ENCODE results near the gene PLEKHA4.
A peak's percentile ranks its signal among the peaks of the same experiment; 100 is the strongest.
"Not testable (repeated sequence)": the region's sequence is repeated elsewhere in the genome, so short reads cannot be mapped to it uniquely, and the experiment has no call there.

Gene PLEKHA4

DNA sequence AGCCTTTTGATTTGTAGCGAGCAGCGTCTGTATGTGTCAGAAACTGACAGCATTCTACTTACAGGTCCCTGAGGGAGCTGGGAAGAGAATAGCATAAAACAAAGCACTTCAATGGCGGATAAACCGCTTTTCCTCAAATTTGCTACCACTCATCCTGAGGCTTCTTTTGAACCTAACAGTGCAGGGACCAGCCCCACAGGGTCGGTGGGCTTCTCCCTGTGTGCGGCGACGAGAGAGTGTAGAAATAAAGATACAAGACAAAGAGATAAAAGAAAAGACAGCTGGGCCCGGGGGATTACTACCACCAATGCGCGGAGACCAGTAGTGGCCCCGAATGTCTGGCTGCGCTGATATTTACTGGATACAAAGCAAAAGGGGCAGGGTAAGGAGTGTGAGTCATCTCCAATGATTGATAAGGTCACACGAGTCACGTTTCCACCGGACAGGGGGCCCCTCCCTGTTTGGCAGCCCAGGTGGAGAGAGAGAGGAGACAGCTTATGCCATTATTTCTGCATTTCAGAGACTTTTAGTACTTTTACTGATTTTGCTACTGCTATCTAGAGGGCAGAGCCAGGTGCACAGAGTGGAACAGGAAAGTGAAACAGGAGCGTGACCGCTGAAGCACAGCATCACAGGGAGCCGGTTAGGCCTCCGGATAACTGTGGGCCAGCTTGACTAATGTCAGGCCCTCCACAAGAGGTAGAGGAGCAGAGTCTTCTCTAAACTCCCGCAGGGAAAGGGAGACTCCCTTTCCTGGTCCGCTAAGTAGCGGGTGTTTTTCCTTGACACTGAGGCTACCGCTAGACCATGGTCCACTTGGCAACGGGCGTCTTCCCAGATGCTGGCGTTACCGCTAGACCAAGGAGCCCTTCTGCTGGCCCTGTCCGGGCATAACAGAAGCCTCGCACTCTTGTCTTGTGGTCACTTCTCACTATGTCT lies 7.9 kb upstream of the PLEKHA4 start:
- peak; percentile 68 for FAIRE-seq
- TF ChIP-seq POU2F2 (IDR thresholded peaks at IDR 0.05; ENCODE audit: low read depth, low read length) (0 out of 2 replicates have a peak, but pooled peaks have one; percentile 19), POLR2AphosphoS5 (IDR thresholded peaks at IDR 0.05; ENCODE audit: low read depth, low read length) (peak; percentile 62; the same call in 1 of the 2 replicates), POLR2A (IDR thresholded peaks at IDR 0.05; ENCODE audit: low read depth, low read length) (peak; percentile 64), PAX5 (IDR thresholded peaks at IDR 0.05; ENCODE audit: insufficient read depth, low read length, severe bottlenecking) (peak; percentile 72)
- not testable (repeated sequence) for DNase-seq (ENCODE audit: insufficient read length, low spot score)

DNA sequence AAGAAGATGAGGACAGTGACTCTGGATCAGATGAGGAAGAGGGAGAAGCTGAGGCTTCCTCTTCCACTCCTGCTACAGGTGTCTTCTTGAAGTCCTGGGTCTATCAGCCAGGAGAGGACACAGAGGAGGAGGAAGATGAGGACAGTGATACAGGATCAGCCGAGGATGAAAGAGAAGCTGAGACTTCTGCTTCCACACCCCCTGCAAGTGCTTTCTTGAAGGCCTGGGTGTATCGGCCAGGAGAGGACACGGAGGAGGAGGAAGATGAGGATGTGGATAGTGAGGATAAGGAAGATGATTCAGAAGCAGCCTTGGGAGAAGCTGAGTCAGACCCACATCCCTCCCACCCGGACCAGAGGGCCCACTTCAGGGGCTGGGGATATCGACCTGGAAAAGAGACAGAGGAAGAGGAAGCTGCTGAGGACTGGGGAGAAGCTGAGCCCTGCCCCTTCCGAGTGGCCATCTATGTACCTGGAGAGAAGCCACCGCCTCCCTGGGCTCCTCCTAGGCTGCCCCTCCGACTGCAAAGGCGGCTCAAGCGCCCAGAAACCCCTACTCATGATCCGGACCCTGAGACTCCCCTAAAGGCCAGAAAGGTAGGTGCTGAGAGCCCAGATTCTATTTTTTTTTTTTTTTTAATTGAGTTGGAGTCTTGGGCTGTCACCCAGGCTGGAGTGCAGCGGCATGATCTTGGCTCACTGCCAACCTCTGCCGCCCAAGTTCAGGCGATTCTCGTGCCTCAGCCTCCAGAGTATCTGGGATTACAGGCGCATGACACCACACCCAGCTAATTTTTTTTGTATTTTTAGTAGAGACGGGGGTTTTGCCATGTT lies 6.1 kb upstream of the PLEKHA4 start:
- TF ChIP-seq SPI1 (IDR thresholded peaks at IDR 0.05; ENCODE audit: low read depth, low read length) (no peak), POU2F2 (IDR thresholded peaks at IDR 0.05; ENCODE audit: low read depth, low read length) (no peak), PAX5 (IDR thresholded peaks at IDR 0.05; ENCODE audit: insufficient read depth, low read length, severe bottlenecking) (no peak), POLR2AphosphoS5 (IDR thresholded peaks at IDR 0.05; ENCODE audit: low read depth, low read length) (no peak; the same call in 1 of the 2 replicates), TAF1 (IDR thresholded peaks at IDR 0.05; ENCODE audit: low read depth, low read length) (no peak), POLR2A (IDR thresholded peaks at IDR 0.05; ENCODE audit: low read depth, low read length) (no peak)
- DNase-seq (ENCODE audit: insufficient read length, low spot score) (no peak), FAIRE-seq (no peak)

DNA sequence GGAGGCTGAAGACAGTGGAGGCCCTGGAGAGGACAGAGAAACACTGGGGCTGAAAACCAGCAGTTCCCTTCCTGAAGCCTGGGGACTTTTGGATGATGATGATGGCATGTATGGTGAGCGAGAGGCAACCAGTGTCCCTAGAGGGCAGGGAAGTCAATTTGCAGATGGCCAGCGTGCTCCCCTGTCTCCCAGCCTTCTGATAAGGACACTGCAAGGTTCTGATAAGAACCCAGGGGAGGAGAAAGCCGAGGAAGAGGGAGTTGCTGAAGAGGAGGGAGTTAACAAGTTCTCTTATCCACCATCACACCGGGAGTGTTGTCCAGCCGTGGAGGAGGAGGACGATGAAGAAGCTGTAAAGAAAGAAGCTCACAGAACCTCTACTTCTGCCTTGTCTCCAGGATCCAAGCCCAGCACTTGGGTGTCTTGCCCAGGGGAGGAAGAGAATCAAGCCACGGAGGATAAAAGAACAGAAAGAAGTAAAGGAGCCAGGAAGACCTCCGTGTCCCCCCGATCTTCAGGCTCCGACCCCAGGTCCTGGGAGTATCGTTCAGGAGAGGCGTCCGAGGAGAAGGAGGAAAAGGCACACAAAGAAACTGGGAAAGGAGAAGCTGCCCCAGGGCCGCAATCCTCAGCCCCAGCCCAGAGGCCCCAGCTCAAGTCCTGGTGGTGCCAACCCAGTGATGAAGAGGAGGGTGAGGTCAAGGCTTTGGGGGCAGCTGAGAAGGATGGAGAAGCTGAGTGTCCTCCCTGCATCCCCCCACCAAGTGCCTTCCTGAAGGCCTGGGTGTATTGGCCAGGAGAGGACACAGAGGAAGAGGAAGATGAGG lies 5.3 kb upstream of the PLEKHA4 start:
- no peak for DNase-seq (ENCODE audit: insufficient read length, low spot score)
- TF ChIP-seq POLR2AphosphoS5 (IDR thresholded peaks at IDR 0.05; ENCODE audit: low read depth, low read length), result no peak; the same call in 1 of the 2 replicates
- TF ChIP-seq POU2F2 (IDR thresholded peaks at IDR 0.05; ENCODE audit: low read depth, low read length), result no peak
- TF ChIP-seq TAF1 (IDR thresholded peaks at IDR 0.05; ENCODE audit: low read depth, low read length), result no peak; the same call in 1 of the 2 replicates
- TF ChIP-seq SPI1 (IDR thresholded peaks at IDR 0.05; ENCODE audit: low read depth, low read length), result no peak
- TF ChIP-seq PAX5 (IDR thresholded peaks at IDR 0.05; ENCODE audit: insufficient read depth, low read length, severe bottlenecking), result no peak
- no peak; the same call in 1 of the 2 replicates for TF ChIP-seq POLR2A (IDR thresholded peaks at IDR 0.05; ENCODE audit: low read depth, low read length)
- no peak for FAIRE-seq

DNA sequence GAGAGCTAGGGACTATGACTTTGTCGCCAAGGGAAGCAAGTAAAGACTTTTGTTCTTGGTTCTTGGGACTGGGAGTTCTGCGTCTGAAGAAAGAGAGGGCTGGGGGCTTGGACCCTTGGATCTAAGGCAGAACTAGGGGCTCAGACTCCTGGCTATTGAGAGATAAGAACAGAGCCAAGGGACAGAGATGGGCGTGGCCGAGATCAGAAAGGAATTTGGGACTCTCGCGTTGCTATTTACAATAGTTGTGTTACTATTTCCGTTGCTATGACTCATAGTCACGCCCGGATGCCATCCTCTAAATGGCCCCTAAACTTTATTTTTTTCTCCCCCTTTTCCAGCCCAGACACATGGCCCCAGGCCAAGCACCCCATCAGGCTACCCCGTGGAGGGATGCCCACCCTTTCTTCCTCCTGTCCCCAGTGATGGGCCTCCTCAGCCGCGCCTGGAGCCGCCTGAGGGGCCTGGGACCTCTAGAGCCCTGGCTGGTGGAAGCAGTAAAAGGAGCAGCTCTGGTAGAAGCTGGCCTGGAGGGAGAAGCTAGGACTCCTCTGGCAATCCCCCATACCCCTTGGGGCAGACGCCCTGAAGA lies 4.6 kb upstream of the PLEKHA4 start:
- TF ChIP-seq POLR2AphosphoS5 (IDR thresholded peaks at IDR 0.05; ENCODE audit: low read depth, low read length) (no peak), POLR2A (IDR thresholded peaks at IDR 0.05; ENCODE audit: low read depth, low read length) (peak; percentile 17), TAF1 (IDR thresholded peaks at IDR 0.05; ENCODE audit: low read depth, low read length) (peak; percentile 17; the same call in 1 of the 2 replicates), POU2F2 (IDR thresholded peaks at IDR 0.05; ENCODE audit: low read depth, low read length) (no peak), PAX5 (IDR thresholded peaks at IDR 0.05; ENCODE audit: insufficient read depth, low read length, severe bottlenecking) (peak; percentile 80), SPI1 (IDR thresholded peaks at IDR 0.05; ENCODE audit: low read depth, low read length) (no peak)
- no peak for FAIRE-seq

DNA sequence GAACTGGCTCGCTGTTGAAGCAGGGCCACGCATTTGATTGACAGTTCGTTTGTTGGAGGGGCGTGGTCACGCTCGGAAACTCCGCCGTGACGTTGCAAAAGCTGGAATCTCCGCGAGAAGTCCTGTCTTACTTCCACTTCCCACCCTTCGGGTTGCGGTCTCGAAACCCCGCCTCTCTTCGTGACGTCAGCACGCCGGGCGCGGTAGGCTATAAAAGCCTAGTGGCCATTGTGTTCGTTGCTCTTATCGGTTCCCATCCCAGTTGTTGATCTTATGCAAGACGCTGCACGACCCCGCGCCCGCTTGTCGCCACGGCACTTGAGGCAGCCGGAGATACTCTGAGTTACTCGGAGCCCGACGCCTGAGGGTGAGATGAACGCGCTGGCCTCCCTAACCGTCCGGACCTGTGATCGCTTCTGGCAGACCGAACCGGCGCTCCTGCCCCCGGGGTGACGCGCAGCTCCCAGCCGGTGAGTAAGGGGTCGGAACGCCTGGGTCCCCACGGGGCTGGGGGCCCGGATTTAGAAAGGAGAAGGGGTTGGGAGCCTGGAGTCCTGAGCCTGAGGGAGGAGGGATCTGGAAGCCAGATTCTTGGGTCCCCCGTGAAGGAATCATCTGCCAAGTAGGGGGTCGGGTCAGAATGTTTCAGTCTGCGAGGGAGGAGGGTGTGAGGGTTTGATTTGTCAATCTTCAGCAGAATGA lies 3.9 kb upstream of the PLEKHA4 start, which contains the start of gene PPP1R15A:
Gene PPP1R15A (plus strand): TSS at position 240 of the 702 bp plus-strand sequence. CDS start 813 bp downstream, outside the sequence.
- DNase-seq (ENCODE audit: insufficient read length, low spot score), result peak; percentile 86
- peak; percentile 97 for FAIRE-seq
- peak; percentile 69 for TF ChIP-seq PAX5 (IDR thresholded peaks at IDR 0.05; ENCODE audit: insufficient read depth, low read length, severe bottlenecking)
- peak; percentile 92 for TF ChIP-seq POU2F2 (IDR thresholded peaks at IDR 0.05; ENCODE audit: low read depth, low read length)
- peak; percentile 84 for TF ChIP-seq SPI1 (IDR thresholded peaks at IDR 0.05; ENCODE audit: low read depth, low read length)
- peak; percentile 100 for TF ChIP-seq POLR2AphosphoS5 (IDR thresholded peaks at IDR 0.05; ENCODE audit: low read depth, low read length)
- peak; percentile 100 for TF ChIP-seq POLR2A (IDR thresholded peaks at IDR 0.05; ENCODE audit: low read depth, low read length)
- peak; percentile 95 for TF ChIP-seq TAF1 (IDR thresholded peaks at IDR 0.05; ENCODE audit: low read depth, low read length)

More for the DNA sequence above, 4.6 kb upstream of the PLEKHA4 start:
- peak; percentile 47 for DNase-seq (ENCODE audit: insufficient read length, low spot score)

DNA sequence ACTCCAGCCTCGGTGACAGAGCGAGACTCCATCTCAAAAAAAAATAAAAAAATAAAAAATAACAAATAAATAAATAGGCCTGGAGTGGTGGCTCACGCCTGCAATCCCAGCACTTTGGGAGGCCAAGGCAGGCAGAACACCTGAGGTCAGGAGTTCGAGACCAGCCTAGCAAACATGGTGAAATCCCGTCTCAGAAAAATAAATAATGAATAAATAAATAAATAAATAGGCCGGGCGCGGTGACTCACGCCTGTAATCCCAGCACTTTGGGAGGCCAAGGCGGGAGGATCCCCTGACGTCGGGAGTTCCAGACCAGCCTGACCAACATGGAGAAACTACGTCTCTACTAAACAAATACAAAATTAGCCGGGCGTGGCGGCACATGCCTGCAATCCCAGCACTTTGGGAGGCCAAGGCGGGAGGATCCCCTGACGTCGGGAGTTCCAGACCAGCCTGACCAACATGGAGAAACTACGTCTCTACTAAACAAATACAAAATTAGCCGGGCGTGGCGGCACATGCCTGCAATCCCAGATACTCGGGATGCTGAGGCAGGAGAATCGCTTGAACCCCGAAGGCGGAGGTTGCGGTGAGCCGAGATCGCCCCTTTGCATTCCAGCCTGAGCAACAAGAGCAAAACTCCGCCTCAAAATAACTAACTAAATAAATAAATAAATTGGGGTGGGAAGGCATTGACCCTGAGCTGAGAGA lies 3.2 kb upstream of the PLEKHA4 start:
- DNase-seq (ENCODE audit: insufficient read length, low spot score), result not testable (repeated sequence)
- FAIRE-seq, result peak; percentile 20

DNA sequence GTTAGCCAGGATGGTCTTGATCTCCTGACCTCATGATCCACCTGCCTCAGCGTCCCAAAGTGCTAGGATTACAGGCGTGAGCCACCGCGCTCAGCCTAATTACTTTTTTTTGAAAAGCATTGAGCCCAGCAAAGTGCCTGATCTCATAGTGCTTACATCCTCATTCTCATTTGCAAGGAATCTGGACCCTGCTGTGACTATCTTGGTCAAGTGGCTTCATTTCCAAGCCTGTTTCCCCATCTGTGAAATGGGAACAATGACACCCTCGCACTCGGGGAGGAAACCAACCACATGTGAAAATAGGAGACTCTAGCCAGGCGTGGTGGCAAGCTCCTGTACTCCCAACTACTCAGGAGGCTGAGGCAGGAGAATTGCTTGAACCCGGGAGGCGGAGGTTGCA lies 1.6 kb upstream of the PLEKHA4 start:
- no peak for TF ChIP-seq POLR2AphosphoS5 (IDR thresholded peaks at IDR 0.05; ENCODE audit: low read depth, low read length)
- no peak for TF ChIP-seq PAX5 (IDR thresholded peaks at IDR 0.05; ENCODE audit: insufficient read depth, low read length, severe bottlenecking)
- TF ChIP-seq POU2F2 (IDR thresholded peaks at IDR 0.05; ENCODE audit: low read depth, low read length), result no peak
- TF ChIP-seq TAF1 (IDR thresholded peaks at IDR 0.05; ENCODE audit: low read depth, low read length), result no peak
- TF ChIP-seq SPI1 (IDR thresholded peaks at IDR 0.05; ENCODE audit: low read depth, low read length), result no peak
- TF ChIP-seq POLR2A (IDR thresholded peaks at IDR 0.05; ENCODE audit: low read depth, low read length), result no peak
- FAIRE-seq, result no peak
- no peak for DNase-seq (ENCODE audit: insufficient read length, low spot score)
